GM04503 (cell line): Measurements from ENCODE around the gene TSPOAP1.

Experiments used
- DNase-seq: peaks from one replicate; pipeline ENCODE4 v3.0.0-alpha.2; 2012; ENCODE audit warnings: low read depth

The TSPOAP1 gene

DNA sequence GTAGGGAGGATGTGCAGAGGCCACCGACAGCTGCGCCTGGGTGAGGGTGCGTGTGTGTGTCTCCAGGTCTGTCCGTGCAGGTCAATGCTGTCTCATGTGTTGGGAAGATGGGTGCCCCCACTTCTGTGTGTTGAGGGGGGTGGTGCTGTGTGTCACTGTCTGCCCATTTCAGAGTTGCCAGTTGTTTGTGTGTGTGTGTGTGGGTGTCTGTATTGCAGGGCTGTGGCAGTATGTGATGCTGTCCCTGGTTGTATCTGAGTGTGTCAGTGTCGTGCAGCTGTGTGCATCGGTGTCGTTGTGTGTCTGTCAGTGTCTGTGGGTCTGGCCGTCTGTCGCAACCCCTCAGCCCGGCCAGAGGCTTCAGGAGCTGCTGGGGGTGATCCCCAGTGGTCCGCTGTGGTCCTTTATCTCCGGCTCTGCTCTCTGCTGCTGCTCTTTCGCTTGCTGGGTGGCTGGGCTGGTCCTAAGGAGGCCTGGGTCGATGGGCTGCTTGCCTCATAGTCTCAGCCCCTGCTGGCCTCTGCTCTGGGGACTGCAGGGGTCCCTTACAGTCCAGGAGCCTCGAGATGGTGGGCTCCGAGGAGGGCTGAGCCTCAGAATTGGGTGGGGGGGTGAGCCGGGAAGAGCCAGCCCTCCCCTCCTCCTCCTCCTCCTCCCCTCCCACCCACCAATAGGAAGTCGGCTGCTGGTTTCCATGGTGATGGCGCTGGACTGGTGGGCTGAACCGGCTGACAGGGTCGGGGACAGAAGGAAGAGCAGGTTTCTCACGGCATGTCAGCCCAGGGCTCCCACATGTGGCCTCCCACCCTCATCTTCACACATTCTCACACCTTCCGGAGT, at the start of gene TSPOAP1:
Gene TSPOAP1, minus strand, starts transcription at position 601 of the 840 bp plus-strand sequence. CDS start 875 bp downstream, outside the sequence.
- DNase-seq, result no peak

DNA sequence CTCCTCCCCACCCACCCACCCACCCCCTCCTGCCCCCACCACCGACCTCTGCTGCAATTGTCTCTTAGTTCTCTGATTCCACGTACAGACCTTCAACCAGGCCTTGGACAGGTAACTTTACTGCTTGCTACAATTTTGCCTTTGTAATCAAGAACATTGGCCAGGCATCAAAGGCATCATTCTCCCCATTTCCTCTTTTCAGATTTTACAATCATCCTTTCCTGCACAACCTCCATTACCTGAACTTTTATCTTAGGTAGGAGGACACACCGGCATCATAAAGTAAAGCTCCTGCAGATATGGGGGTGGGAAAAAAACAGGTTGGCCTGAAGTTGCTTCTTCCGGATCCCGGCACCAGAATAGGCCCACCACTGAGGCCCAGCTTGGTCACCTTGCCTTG, 49.1 kb upstream of the TSPOAP1 start:
- no peak for DNase-seq

DNA sequence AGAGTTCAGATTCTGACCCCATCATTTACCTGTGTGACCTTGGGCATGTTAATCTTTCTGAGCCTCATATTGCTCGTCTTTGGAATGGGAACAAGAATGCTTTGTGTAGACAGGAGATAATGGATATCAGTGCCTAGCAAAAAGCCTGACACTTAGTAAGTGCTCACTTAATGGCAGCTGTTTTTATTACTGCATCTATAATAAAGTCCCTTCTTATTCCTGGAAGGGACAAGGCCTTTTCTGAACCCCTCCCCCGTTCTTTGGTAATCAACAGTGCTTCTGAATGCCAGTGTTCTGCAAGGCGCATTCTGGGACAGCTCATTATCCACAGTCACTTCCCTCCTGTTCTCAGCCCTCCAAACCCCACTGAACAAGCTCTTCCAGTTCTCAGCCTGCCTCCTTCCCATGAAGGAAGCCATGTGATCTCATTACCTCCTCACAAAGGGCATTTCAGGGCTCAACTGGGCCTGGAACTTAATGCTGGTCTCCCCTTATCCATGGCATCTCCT, 48.6 kb upstream of the TSPOAP1 start:
- DNase-seq, result no peak

- DNase-seq, result no peak
These were observed 47.9 kb upstream of the TSPOAP1 start for GRCh38 chr17:58376472-58377000.

GRCh38 chr17:58375811-58376210, 47.2 kb upstream of the TSPOAP1 start:
- DNase-seq, result no peak

- no peak for DNase-seq
These were observed 46.7 kb upstream of the TSPOAP1 start for GRCh38 chr17:58375256-58375655.

GRCh38 chr17:58373923-58374322, 45.3 kb upstream of the TSPOAP1 start:
- no peak for DNase-seq

DNA sequence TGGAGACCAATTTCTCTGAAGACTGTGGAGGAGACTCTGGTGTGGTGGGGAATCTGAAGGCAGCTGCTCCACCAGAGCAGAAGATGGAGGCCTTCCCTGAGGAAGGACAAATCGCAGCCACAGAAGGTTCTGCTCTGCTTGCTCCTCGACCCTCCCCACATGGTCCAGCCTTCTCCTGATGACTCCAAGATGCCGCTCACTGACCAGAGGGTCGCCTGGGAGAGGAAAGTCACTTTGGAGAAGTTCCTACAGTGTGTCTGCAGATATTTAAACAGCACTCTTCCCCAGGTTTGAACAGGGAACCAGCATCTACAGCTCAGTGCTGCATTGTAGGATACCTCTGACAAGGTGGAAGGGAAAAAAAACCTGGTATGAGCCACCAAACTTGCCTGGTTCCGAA, 44.4 kb upstream of the TSPOAP1 start:
- no peak for DNase-seq

GRCh38 chr17:58371300-58371950, 42.8 kb upstream of the TSPOAP1 start:
- no peak for DNase-seq

- DNase-seq, result no peak
These were observed 42.1 kb upstream of the TSPOAP1 start for GRCh38 chr17:58370716-58371115.

DNA sequence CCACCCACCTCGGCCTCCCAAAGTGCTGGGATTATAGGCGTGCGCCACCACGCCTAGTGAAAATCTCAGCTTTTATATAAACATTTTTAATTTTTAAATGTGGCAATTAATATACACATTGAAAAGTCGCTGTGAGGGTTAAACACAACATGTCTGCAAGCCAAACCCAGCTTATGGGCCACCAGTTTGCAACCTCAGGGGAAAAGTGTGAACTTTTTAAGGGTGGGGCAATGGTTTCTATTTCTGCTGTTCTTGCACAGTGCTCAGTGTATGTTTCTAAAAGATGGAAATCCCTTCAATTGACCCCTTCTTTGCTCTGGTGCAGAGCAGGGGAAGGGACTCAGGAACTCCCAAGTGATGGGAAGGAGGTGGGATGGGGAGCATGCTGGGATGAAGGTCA, 41.7 kb upstream of the TSPOAP1 start:
- DNase-seq, result no peak

GRCh38 chr17:58369214-58370031, 40.8 kb upstream of the TSPOAP1 start:
- no peak for DNase-seq

- no peak for DNase-seq
These were observed 40.2 kb upstream of the TSPOAP1 start for GRCh38 chr17:58368860-58369213.

GRCh38 chr17:58367461-58367860, 38.9 kb upstream of the TSPOAP1 start:
- DNase-seq, result no peak

DNA sequence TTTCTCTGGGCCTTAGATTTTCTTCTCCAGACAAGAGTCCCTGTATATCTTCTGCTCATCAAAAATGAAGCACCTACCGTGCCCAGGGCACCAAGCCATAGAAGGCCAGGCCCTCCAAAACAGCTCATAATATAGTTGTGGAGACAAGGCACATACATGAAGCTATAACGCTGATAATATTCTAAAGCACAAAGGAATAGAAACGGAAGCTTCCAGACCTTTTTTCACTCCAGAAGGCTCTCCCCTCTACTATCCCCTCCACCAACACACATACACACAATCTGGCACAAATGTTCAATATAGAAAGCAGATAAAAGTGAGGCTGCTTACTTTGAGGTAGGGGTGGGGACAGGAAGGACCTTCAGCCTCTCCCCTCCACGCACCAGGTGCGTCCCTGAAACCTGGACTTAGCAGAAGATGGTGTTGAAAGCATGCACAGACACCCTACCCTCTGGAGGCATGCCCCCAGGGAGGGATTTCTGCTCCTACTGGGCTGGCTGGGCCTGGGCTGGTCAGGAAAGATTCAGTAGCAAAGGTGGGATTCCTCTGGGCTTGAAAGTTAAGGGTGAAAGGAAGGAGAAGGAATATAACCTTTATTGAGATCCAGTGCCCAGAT, 37.5 kb upstream of the TSPOAP1 start:
- no peak for DNase-seq

GRCh38 chr17:58365185-58365979, 36.8 kb upstream of the TSPOAP1 start:
- no peak for DNase-seq

- DNase-seq, result no peak
These were observed 35.8 kb upstream of the TSPOAP1 start for GRCh38 chr17:58364270-58364942.

DNA sequence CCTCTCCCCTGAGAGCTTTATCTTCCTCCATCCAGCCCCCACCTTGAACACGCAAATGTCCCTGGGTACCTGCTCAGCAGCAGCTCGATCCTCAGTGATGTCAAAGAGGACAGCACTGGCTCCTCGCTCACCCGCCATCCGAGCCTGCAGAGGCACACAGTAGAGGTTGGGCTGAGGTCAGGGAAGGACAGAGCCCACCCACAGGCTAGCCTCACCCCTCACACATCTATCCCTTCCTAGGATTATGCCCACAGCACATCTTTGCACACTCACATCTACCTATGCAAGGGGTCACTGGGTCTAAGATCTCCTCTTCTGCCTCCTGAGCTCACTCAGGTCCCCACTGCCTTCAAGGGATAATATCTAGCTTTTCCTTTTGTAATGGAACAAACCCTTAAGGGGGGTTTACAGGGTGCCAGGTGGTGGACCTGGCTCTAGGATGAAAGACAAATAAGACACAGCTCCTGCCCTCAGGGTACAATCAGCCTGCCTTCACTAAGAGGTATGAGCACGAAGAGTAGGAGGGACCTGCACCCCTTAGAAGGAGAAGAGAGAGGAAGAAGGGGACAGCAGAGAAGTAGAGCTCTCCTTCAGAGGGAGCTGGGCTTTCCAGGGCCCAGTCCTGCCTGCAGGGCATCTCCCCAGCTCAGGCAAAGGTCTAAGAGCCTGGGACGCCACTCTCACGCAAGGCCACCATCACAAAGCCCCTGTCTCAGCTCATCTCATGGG, 35.0 kb upstream of the TSPOAP1 start:
- DNase-seq, result no peak

- no peak for DNase-seq
These were observed 33.9 kb upstream of the TSPOAP1 start for GRCh38 chr17:58362368-58363014.
